ENCODE data around the gene NXNL1.

- TF ChIP-seq CTCF (IDR thresholded peaks at IDR 0.05; ENCODE audit: extremely low read depth in 1 of 2, insufficient read depth in 1 of 2, low read depth in 1 of 2, low read length in 2 of 2), result no peak
- TF ChIP-seq EZH2 (IDR thresholded peaks at IDR 0.05; ENCODE audit: borderline replicate concordance, low read depth, low read length, severe bottlenecking), result no peak
- TF ChIP-seq GATA2 (IDR thresholded peaks at IDR 0.05; ENCODE audit: insufficient read depth, insufficient read length, low read depth, low read length), result no peak
- no peak for TF ChIP-seq MAX (IDR thresholded peaks at IDR 0.05; ENCODE audit: insufficient read depth, insufficient read length)
- no peak for TF ChIP-seq MYC (IDR thresholded peaks at IDR 0.05; ENCODE audit: low read depth, low read length)
Measured at GRCh38 chr19:17499648-17500446, 39.1 kb upstream of the NXNL1 start.
